HL-60/S4 (cell line): ENCODE data around the gene MAPKAP1.

Experiments
- in situ Hi-C: fragments of 300-500 bp; cut with MboI; formaldehyde crosslinking; loops from 2 replicates; pipeline ENCODE4 v1.14.3; 2022; ENCODE audit warnings: low sequenced_read_pairs

The MAPKAP1 gene

DNA sequence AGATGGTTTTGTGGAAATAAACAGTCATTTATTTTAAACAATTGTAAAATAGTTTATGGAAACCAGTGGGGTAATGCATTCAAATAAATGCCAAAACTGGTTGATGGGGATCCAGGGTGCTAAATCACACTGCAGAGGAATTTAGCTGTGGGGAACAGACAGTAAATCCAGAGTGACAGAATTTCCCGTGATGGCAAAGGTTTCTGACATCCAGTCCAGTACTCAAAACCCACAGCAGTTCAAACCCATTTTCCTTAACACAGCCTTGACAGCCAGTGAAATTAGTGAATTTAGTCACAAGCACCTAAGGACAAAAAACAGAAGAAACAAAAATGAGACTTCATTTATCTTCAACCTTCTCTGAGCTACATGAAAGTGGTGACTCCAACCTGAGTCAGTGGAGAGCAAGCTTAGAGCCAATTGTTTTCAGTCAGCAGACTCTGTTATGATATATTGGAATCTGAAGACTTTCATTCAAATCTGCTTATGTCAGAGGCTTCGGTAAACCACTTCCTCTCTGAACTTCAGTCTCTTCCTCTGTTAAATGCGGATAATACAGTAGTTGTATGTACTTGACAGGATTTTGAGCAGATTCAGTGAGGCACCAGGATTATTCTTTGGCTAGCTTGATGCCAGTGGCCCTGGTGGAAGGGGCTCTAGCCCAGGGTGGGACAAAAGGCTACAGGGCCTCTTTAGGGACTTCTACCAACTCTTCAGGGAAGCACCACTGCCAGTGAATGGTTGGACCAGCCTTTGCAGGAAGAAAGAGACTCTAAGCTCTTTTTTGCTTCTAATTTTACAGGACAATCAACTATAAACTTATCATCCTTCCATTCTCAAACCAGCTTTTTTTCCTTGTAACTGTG lies 185.3 kb downstream of the MAPKAP1 start:
- in situ Hi-C loops, result no loop called here

GRCh38 chr9:125519734-125520133 lies 187.3 kb downstream of the MAPKAP1 start:
- in situ Hi-C loops, result no loop called here

DNA sequence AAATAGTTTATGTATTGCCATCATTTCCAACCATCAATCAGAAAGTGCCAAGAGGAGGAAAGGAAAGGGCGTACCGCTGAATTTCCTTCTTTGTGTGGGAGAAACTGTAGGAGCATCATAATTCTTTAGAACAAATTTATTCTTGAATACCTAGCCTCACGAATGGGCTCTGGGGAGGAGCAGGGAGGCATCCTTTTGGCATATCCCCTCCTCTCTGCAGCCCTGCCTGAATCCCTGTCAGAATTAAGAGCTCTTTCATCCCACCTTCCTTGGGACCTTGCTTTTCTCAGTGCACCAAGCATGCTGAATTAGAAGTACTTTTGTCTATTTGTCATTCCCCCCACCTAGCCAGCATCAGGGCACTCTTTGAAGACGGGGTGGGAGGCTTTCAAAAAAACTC lies 189.4 kb downstream of the MAPKAP1 start:
- in situ Hi-C loops, result no loop called here

GRCh38 chr9:125515983-125516940 lies 190.7 kb downstream of the MAPKAP1 start:
- in situ Hi-C loops, result no loop called here

GRCh38 chr9:125515281-125515680 lies 191.7 kb downstream of the MAPKAP1 start:
- in situ Hi-C loops, result no loop called here

DNA sequence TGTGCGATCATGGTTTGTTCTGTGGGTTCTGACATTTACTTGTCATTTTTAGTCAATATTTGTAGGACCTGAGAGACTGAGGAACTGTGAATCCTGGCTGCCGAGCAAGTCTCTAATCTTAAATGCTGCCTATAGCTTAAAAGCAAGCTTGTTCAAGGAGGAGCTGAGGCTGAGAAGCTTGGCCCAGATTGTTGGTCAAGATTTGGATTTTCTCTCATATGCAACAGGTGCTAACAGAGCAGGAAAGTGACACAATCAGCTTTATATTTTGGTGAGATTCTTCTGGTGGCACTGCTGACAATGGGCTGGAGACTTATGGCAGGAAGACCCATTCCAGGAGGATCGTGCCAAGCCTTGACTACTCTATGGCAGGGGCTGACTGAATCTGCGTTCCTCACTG lies 192.5 kb downstream of the MAPKAP1 start:
- in situ Hi-C loops, result no loop called here

DNA sequence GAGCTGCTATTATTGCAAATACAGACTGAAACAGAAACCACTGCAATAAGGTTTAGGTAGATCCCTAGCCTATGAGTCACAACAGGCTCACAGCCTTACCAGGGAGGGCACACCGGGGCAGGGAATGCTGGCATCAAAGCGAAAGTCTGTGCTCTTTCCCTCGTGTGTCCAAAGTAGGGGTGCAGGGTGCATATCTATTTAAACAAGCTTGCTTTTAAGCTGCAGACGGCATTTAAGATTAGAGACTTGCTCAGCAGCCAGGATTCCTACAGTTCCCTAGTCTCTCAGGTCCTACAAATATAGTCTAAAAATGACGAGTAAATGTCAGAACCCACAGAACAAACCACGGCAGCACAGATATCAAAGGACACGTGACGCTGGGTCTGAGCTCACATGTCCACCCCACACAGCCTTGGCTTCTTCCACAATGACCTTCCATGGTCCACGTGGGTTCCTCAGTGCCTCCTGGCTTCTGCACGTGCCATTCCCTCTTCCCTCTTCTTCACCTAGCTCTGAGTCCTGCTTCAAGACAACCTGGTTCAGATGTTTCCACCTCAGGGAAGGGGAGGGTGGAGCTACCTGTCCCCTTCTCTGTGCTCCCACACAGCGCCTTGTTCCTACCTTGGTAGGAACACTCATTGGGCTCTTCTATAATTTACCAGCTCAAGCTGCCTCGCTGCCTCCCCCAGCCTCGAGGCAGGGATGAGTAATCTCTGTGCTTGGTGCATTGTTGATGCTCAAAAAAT lies 193.2 kb downstream of the MAPKAP1 start:
- in situ Hi-C loops, result no loop called here

DNA sequence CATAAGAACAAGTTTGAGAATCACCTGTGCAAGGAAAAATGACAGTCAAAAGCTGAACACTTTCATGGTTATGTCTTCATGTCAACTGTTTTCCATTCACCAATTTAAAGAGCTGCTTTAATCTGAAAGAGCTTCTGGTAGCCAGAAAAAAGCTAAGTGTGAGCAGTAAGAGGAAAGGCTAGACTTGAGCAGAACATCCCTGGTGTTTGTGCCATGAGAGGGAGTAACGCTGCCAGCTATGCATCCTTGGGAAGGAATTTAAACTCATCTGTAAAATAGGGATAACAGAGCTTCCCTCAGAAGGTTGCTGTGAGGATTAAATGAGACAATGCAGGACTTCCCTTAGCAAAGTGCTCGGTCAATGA lies 193.7 kb downstream of the MAPKAP1 start:
- in situ Hi-C loops, result no loop called here

DNA sequence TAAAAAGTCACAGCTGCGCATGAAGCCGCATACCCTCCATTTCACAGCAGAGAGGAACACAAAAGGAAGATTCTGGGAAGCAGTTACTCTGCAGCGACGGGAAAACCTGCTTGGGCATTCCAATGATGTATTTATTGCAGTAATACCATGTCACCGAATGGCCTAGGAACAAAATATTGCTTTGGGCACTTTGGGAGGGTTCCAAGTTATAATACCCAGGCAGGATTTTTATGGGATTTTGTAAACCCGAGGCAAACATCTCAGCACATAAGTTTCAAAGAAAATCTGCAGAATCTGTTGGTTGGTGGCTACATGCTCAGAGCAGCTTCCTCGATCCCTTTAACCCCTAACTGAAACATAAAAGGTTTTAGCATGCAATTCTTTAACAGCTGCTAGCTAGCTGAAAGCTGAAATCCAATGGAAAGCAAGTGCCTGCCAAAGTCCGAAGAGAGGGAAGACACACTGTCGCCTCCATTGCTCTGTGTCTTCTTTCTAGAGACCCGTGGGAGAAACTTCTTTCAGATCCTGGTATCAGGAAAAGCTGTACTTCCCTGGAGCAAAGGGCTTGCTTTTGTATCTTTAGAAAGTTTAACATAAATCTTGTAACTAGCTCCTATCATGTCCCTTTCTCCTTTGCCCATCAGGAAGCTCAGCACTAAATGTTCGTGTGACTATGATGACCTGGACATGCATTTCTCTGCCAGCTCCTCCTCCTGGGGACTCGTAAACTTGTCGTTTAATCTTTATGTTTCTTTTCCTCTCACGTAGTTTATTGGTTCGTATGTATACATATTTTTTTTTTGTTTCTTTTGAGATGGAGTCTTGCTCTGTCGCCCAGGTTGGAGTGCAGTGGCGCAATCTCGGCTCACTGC lies 195.0 kb downstream of the MAPKAP1 start:
- in situ Hi-C loops, result no loop called here

DNA sequence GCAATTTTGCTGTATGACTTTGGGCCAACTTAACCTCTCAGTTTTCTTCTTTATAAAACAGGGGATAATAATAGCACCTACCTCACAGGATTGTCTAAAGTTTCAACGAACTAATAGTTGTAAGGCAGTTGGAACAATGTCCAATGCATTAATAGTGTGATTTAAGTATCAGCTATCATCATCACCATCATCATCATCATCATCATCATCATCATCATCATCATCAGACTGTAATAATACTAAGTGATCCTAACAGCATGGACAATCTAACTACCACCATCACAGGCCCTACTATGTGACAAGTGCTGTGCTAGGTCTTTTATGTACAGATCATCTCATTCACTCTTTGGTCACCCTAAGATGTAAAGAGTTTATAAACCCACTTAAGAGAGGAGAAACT lies 196.0 kb downstream of the MAPKAP1 start:
- in situ Hi-C loops, result no loop called here

GRCh38 chr9:125509476-125509875 lies 197.5 kb downstream of the MAPKAP1 start:
- in situ Hi-C loops, result loop anchor here (10.0 kb wide), 1 partner anchor 55 kb away; no protein-coding TSS in a partner anchor

DNA sequence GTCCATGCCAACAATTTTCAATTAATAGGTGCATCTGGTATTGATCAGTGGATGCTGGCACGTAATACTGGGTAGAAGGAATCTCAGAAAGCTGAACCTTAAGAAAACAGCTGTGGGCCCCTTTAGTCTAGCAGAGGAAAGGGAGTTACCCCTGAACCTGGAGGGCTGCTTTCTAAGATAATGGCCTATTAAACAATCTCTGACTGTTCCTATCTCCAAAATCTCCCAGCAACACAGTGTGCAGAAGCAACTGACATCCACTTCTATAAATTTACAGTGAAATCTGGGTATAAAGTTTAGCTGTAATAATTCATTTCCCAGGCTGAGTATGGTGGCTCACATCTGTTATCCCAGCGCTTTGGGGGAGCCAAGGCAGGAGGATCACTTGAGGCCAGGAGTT lies 198.8 kb downstream of the MAPKAP1 start:
- in situ Hi-C loops, result loop anchor here (10.0 kb wide), 1 partner anchor 57 kb away; no protein-coding TSS in a partner anchor

DNA sequence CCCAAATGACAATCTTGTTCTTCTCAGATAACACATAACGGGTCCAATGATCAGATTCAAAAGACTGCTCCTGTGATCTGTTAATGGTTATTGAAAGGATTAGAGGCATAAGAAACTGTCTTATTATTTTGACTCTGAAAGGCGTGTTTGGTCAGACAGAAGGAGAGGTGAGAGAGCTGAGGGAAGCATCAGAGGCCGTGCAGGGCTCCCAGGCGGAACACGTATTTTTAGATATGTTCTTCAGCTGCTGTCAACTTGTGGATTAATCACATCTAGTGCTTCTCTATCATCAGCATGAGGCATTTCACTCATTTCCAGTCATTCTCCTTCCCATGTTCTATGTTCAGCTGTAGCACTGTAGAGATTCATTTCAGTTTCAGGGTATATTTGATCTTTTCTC lies 199.8 kb downstream of the MAPKAP1 start:
- in situ Hi-C loops, result loop anchor here (10.0 kb wide), 1 partner anchor 58 kb away; no protein-coding TSS in a partner anchor

GRCh38 chr9:125505988-125506438 lies 201.0 kb downstream of the MAPKAP1 start:
- in situ Hi-C loops, result loop anchor here (10.0 kb wide), 1 partner anchor 59 kb away; no protein-coding TSS in a partner anchor

- in situ Hi-C loops, result loop anchor here (10.0 kb wide), 1 partner anchor 60 kb away; no protein-coding TSS in a partner anchor
These were observed 202.4 kb downstream of the MAPKAP1 start for GRCh38 chr9:125504616-125505015.

GRCh38 chr9:125497906-125498305 lies 209.1 kb downstream of the MAPKAP1 start:
- in situ Hi-C loops, result no loop called here

DNA sequence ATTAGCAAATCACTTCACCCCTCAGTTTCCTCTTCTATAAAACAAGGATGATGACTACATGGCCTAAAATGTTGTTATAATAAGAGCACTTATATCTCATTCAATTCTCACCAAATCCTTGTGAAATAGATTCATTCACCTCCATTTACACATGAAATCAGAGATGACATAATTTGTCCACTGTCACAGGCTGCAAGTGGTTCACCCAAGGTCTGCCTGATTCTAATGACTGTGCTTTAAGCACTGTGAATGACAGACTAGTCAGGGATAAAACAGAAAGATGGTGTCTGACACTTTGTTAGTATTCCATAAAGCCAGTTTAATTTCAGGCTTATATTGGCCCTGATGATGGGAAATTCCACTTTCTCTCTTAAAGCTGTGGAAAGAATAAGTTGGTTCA lies 209.5 kb downstream of the MAPKAP1 start:
- in situ Hi-C loops, result no loop called here

DNA sequence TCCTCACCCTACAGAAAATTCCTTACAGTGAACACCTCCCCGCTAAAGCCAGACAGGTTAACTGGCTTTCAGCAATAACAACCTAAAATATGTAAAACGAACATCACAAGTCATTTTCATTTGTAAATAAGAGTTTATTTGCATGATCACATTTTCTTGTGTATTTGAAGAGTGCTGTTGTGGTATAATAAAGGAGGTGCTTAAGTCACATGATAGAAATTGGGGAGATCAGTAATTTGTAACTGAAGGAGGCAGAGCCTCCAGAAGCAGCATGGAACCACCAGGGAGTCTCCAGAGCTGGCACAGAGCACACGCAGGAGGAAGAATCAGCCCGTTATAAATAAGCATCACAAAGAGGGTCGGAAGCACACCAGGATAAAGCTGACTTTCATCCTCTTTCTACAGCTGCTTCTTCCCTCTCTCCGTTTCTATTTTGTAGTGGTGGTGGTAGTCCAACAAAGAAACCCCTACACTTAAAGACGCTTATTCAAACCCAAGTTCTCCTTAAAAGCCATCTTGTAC lies 210.6 kb downstream of the MAPKAP1 start:
- in situ Hi-C loops, result no loop called here
